WTC11 (cell line): ENCODE results near the gene MBTPS2. TPM values are rescaled to one million over a fixed set of nuclear protein-coding genes. Genes with fewer than 3 reads are reported as not detected.

Experiments used
- ATAC-seq: fragments of 200-7000 bp; cut with Tn5 transposase; 2 replicates; pipeline ENCODE4 v1.10.0; 2021; ENCODE audit warnings: mild to moderate bottlenecking, moderate library complexity
- CTCF ChIA-PET: fragments of 300-600 bp; sonication (Branson Sonifier 250); formaldehyde crosslinking; loops from one replicate; lab custom pipeline; 2021; ENCODE audit warnings: antibody characterized with exemption; lab: Charles Lee
- POLR2A ChIA-PET: fragments of 350-600 bp; sonication (Branson Sonifier 250); formaldehyde crosslinking; loops from one replicate; lab custom pipeline; 2021; ENCODE audit warnings: antibody characterized with exemption; lab: Charles Lee
- DNase-seq: peaks from one replicate; pipeline ENCODE4 v3.0.0; 2021; ENCODE audit warnings: low spot score
- H3K27ac Mint-ChIP-seq: 2 replicates; pipeline ENCODE4 v1.8.0; 2021; ENCODE audit warnings: mixed read lengths
- H3K27me3 Mint-ChIP-seq: 2 replicates; pipeline ENCODE4 v1.8.0; 2021; ENCODE audit warnings: low read depth, mild to moderate bottlenecking, moderate library complexity, mixed read lengths
- H3K36me3 Mint-ChIP-seq: 2 replicates; pipeline ENCODE4 v1.8.0; 2021; ENCODE audit warnings: mixed read lengths
- H3K4me1 Mint-ChIP-seq: 2 replicates; pipeline ENCODE4 v1.8.0; 2022; ENCODE audit warnings: mixed read lengths
- H3K4me3 Mint-ChIP-seq: 2 replicates; pipeline ENCODE4 v1.8.0; 2021; ENCODE audit warnings: mild to moderate bottlenecking, moderate library complexity, mixed read lengths
- H3K9me3 Mint-ChIP-seq: 2 replicates; pipeline ENCODE4 v1.8.0; 2021; ENCODE audit warnings: mixed read lengths
- AR ChIP-seq: fragments of 250-450 bp; sonication (Bioruptor Pico); IDR thresholded peaks from 2 replicates; pipeline ENCODE4 v1.9.0; 2021; ENCODE audit warnings: mild to moderate bottlenecking
- ATF1 ChIP-seq: sonication (generic); formaldehyde crosslinking; IDR thresholded peaks from 2 replicates; pipeline ENCODE4 v1.8.1; 2023; ENCODE audit warnings: mild to moderate bottlenecking, moderate library complexity, missing genetic modification reagents
- ATF6 ChIP-seq: sonication (generic); formaldehyde crosslinking; IDR thresholded peaks from 2 replicates; pipeline ENCODE4 v1.8.1; 2023; ENCODE audit warnings: mild to moderate bottlenecking, missing genetic modification reagents
- CBFB ChIP-seq: sonication (generic); formaldehyde crosslinking; IDR thresholded peaks from 2 replicates; pipeline ENCODE4 v1.8.1; 2022; ENCODE audit warnings: mild to moderate bottlenecking, low read depth, missing genetic modification reagents
- E2F1 ChIP-seq: sonication (generic); formaldehyde crosslinking; IDR thresholded peaks from 2 replicates; pipeline ENCODE4 v1.8.0; 2022; ENCODE audit warnings: mild to moderate bottlenecking, missing genetic modification reagents
- E2F4 ChIP-seq: sonication (generic); formaldehyde crosslinking; IDR thresholded peaks from 2 replicates; pipeline ENCODE4 v1.8.1; 2022; ENCODE audit warnings: low read depth, mild to moderate bottlenecking, moderate library complexity, missing genetic modification reagents, borderline replicate concordance
- ELF4 ChIP-seq: sonication (generic); formaldehyde crosslinking; IDR thresholded peaks from 2 replicates; pipeline ENCODE4 v1.8.1; 2022; ENCODE audit warnings: low read depth, mild to moderate bottlenecking, moderate library complexity, missing genetic modification reagents
- EMX1 ChIP-seq: fragments of 250-450 bp; sonication (Bioruptor Pico); IDR thresholded peaks from 2 replicates; pipeline ENCODE4 v1.8.0; 2021; ENCODE audit warnings: mild to moderate bottlenecking
- FOXK1 ChIP-seq: sonication (generic); formaldehyde crosslinking; IDR thresholded peaks from 2 replicates; pipeline ENCODE4 v1.8.0; 2022; ENCODE audit warnings: mild to moderate bottlenecking, moderate library complexity, missing genetic modification reagents
- GRHL2 ChIP-seq: fragments of 250-450 bp; sonication (Bioruptor Pico); IDR thresholded peaks from 2 replicates; pipeline ENCODE4 v1.8.0; 2022; ENCODE audit warnings: mild to moderate bottlenecking, moderate library complexity; ENCODE audit not compliant: insufficient replicate concordance, severe bottlenecking
- HMGA2 ChIP-seq: fragments of 250-450 bp; sonication (Bioruptor Pico); IDR thresholded peaks from 2 replicates; pipeline ENCODE4 v1.4.0; 2021; ENCODE audit warnings: mild to moderate bottlenecking, moderate library complexity
- JAZF1 ChIP-seq: fragments of 250-450 bp; sonication (Bioruptor Pico); IDR thresholded peaks from 2 replicates; pipeline ENCODE4 v1.9.0; 2021; ENCODE audit warnings: moderate library complexity, mild to moderate bottlenecking, inconsistent platforms
- KAT7 ChIP-seq: sonication (generic); formaldehyde crosslinking; IDR thresholded peaks from 2 replicates; pipeline ENCODE4 v1.8.1; 2023; ENCODE audit warnings: missing genetic modification reagents, mild to moderate bottlenecking, borderline replicate concordance
- NR2C2 ChIP-seq: sonication (generic); formaldehyde crosslinking; IDR thresholded peaks from 2 replicates; pipeline ENCODE4 v1.8.0; 2022; ENCODE audit warnings: mild to moderate bottlenecking, missing genetic modification reagents
- NR3C1 ChIP-seq: sonication (generic); formaldehyde crosslinking; conservative IDR thresholded peaks from 2 replicates; pipeline ENCODE4 v1.8.1; 2023; ENCODE audit warnings: low read depth, mild to moderate bottlenecking, missing genetic modification reagents
- SOX15 ChIP-seq: fragments of 250-450 bp; sonication (Bioruptor Pico); IDR thresholded peaks from 2 replicates; pipeline ENCODE4 v1.9.0; 2021; ENCODE audit warnings: mild to moderate bottlenecking
- TCF7 ChIP-seq: sonication (generic); formaldehyde crosslinking; IDR thresholded peaks from 2 replicates; pipeline ENCODE4 v1.8.0; 2022; ENCODE audit warnings: mild to moderate bottlenecking, low read depth, missing genetic modification reagents, moderate library complexity
- ZBTB21 ChIP-seq: sonication (generic); formaldehyde crosslinking; IDR thresholded peaks from 2 replicates; pipeline ENCODE4 v1.8.1; 2023; ENCODE audit warnings: mild to moderate bottlenecking, missing genetic modification reagents, borderline replicate concordance
- ZNF317 ChIP-seq: sonication (generic); formaldehyde crosslinking; IDR thresholded peaks from 2 replicates; pipeline ENCODE4 v1.8.1; 2023; ENCODE audit warnings: low read depth, mild to moderate bottlenecking, moderate library complexity, missing genetic modification reagents, borderline replicate concordance
- ZNF425 ChIP-seq: fragments of 250-450 bp; sonication (Bioruptor Pico); conservative IDR thresholded peaks from 2 replicates; pipeline ENCODE4 v1.9.0; 2021; ENCODE audit warnings: mild to moderate bottlenecking
- ZSCAN18 ChIP-seq: fragments of 250-450 bp; sonication (Bioruptor Pico); IDR thresholded peaks from 2 replicates; pipeline ENCODE4 v2.1.2; 2022; ENCODE audit warnings: mild to moderate bottlenecking, moderate library complexity
- total RNA-seq: library from RNA; stranded (reverse); gene quantifications from 3 replicates; pipeline ENCODE4 v1.2.3, GENCODE V29; 2021

The MBTPS2 gene
- total RNA-seq, 1 experiment from 2014 or later: 9.1 TPM

GRCh38 chrX:21853578-21853977 is 14.2 kb downstream of the MBTPS2 start (continued):
- no peak for TF ChIP-seq ZNF425 (CRISPR knock-in tag)
- no peak for TF ChIP-seq ATF1 (CRISPR knock-in tag)
- TF ChIP-seq EMX1 (CRISPR knock-in tag): no peak
- TF ChIP-seq KAT7: no peak
- TF ChIP-seq ELF4 (CRISPR knock-in tag): no peak

GRCh38 chrX:21855937-21856415 is 16.6 kb downstream of the MBTPS2 start, which contains the start of gene YY2:
YY2 (plus strand) TSS chrX:21855987; CDS start chrX:21856485, 498 bp downstream.
- no peak for TF ChIP-seq AR (CRISPR knock-in tag)
- TF ChIP-seq ZBTB21 (CRISPR knock-in tag): no peak
- no peak for TF ChIP-seq KAT7
- TF ChIP-seq FOXK1 (CRISPR knock-in tag): no peak
- no peak for TF ChIP-seq ATF6 (CRISPR knock-in tag)
- no peak for TF ChIP-seq E2F1 (CRISPR knock-in tag)
- TF ChIP-seq NR2C2 (CRISPR knock-in tag): no peak
- no peak for TF ChIP-seq NR3C1 (CRISPR knock-in tag)
- no peak for TF ChIP-seq ZNF317
- no peak for TF ChIP-seq EMX1 (CRISPR knock-in tag)
- no peak within 1 kb of the TSS for H3K27ac Mint-ChIP-seq

GRCh38 chrX:21856504-21856903 is 17.1 kb downstream of the MBTPS2 start:
- Mint-ChIP-seq H3K9me3 (no peaks in the 10 kb centered on the region), H3K27me3 (no peaks in the 10 kb centered on the region), H3K36me3 (peaks cover 5% of the 10 kb centered on the region; the same call in 1 of the 2 replicates), H3K4me3 (no peak overlapping the region), H3K27ac (no peak overlapping the region), H3K4me1 (no peaks in the 10 kb centered on the region)
- ATAC-seq (no peak), DNase-seq (no peak)
- CTCF ChIA-PET: no interaction called here
- POLR2A ChIA-PET: no interaction called here
- TF ChIP-seq ZSCAN18 (CRISPR knock-in tag) (no peak), FOXK1 (CRISPR knock-in tag) (no peak), TCF7 (CRISPR knock-in tag) (no peak), E2F4 (CRISPR knock-in tag) (no peak), JAZF1 (CRISPR knock-in tag) (no peak), CBFB (no peak), E2F1 (CRISPR knock-in tag) (no peak), SOX15 (CRISPR knock-in tag) (no peak), GRHL2 (no peak), HMGA2 (CRISPR knock-in tag) (no peak)

More at GRCh38 chrX:21855937-21856415, 16.6 kb downstream of the MBTPS2 start, which contains the start of gene YY2:
- H3K27me3 Mint-ChIP-seq: no peaks in the 10 kb centered on the region
- ATAC-seq (no peak), DNase-seq (no peak)
- CTCF ChIA-PET: no interaction called here
- H3K36me3 Mint-ChIP-seq: peaks cover 5% of the 10 kb centered on the region; the same call in 1 of the 2 replicates
- POLR2A ChIA-PET: no interaction called here
- no peaks in the 10 kb centered on the region for H3K9me3 Mint-ChIP-seq
- no peaks in the 10 kb centered on the region for H3K4me1 Mint-ChIP-seq
- H3K4me3 Mint-ChIP-seq: no peak within 1 kb of the TSS
